Middle frontal gyrus (tissue), 1 donor: ENCODE data around the gene LRWD1.
A peak's percentile ranks its signal among the peaks of the same experiment; 100 is the strongest.
"Not testable (repeated sequence)": the region's sequence is repeated elsewhere in the genome, so short reads cannot be mapped to it uniquely, and the experiment has no call there.

ENCODE experiments used
- DNase-seq: peaks from one replicate; pipeline ENCODE4 v3.0.0-alpha.2; 2015; ENCODE audit warnings: low spot score; ENCODE audit errors: extremely low spot score

Gene LRWD1

GRCh38 chr7:102494026-102494425 is 29.2 kb downstream of the LRWD1 start:
- DNase-seq = not testable (repeated sequence)

- DNase-seq = not testable (repeated sequence)
Observed at GRCh38 chr7:102494473-102495149, 29.8 kb downstream of the LRWD1 start.

GRCh38 chr7:102496861-102497260 is 32.1 kb downstream of the LRWD1 start:
- DNase-seq = not testable (repeated sequence)

GRCh38 chr7:102497308-102497707 is 32.5 kb downstream of the LRWD1 start:
- not testable (repeated sequence) for DNase-seq

- not testable (repeated sequence) for DNase-seq
Observed at GRCh38 chr7:102498321-102498720, 33.5 kb downstream of the LRWD1 start.

GRCh38 chr7:102503141-102503540 is 38.4 kb downstream of the LRWD1 start:
- DNase-seq = not testable (repeated sequence)

GRCh38 chr7:102505298-102506185 is 40.8 kb downstream of the LRWD1 start:
- not testable (repeated sequence) for DNase-seq

GRCh38 chr7:102507410-102508088 is 42.8 kb downstream of the LRWD1 start:
- not testable (repeated sequence) for DNase-seq

GRCh38 chr7:102510575-102510974 is 45.8 kb downstream of the LRWD1 start:
- not testable (repeated sequence) for DNase-seq

GRCh38 chr7:102511860-102512522 is 47.2 kb downstream of the LRWD1 start:
- DNase-seq = not testable (repeated sequence)

- DNase-seq = peak; percentile 3
Observed at GRCh38 chr7:102512642-102513221, 47.9 kb downstream of the LRWD1 start.

GRCh38 chr7:102514881-102515721 is 50.3 kb downstream of the LRWD1 start:
- not testable (repeated sequence) for DNase-seq

GRCh38 chr7:102515889-102516288 is 51.1 kb downstream of the LRWD1 start:
- DNase-seq = not testable (repeated sequence)

GRCh38 chr7:102516951-102517350 is 52.2 kb downstream of the LRWD1 start:
- not testable (repeated sequence) for DNase-seq

- not testable (repeated sequence) for DNase-seq
Observed at GRCh38 chr7:102517550-102518147, 52.9 kb downstream of the LRWD1 start, which contains the start of gene RASA4B. Gene RASA4B (minus strand): TSS chr7:102517777. CDS start chr7:102517710, 67 bp downstream.

- not testable (repeated sequence) for DNase-seq
Observed at GRCh38 chr7:102520797-102521196, 56.0 kb downstream of the LRWD1 start.
